ENCODE measurements around the gene ZNF554.

ZNF554 gene

DNA sequence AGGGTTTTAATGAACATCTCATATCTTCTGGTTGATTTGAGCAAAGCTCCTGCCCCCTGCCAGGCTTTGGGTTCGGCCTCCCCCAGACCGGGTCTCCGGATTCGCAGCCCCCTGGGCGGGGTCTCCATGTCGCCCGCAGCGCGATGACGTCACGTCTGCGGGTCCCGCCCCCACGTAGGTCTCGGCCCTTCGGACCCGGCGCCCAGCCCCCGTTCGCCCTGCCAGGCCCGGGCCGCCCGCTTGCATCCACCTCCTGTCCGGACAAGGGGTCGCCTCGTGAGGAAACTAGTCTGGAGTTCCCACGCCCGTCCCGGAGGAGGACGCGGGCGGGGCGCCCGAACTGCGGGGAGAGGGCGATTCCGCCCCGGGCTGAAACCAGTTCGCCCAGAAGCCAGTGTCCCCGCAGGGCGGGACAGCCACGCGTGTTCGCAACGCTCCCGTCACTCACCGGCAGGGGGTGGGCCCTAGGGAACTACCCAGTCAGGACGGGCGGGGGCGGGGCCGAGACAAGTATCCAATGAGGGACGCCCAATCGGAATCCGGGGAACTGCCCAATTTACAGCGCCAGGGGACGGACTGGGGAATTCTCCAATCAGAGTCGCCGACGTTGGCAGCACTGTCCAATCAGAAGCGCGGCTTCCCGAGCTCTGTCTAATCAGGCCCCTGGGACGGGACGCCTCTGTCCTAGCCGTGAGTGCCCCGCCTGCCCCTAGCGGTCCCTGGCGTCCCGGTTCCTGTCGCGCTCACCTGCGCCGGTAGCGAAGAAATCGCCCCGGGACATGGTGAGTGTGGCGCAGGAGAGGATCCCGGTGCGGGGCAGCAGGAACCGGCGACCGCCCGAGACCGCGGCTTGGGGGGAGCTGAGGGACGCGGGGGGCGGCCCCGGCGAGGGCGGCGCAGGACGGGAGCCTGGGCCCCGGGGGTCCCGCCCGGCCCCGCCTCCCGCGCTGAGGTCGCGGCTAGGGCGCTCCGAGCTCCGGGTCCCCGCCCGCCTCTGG lies 21.4 kb downstream of the ZNF554 start, which contains the start of gene ZNF555:
Gene ZNF555, plus strand, starts transcription at position 682 of the 998 bp plus-strand sequence. Its CDS starts 98 bp downstream, at position 780.
- TF ChIP-seq PAX5 (IDR thresholded peaks at IDR 0.05; ENCODE audit: insufficient read depth, low read length, severe bottlenecking) = no peak
- no peak for TF ChIP-seq POU2F2 (IDR thresholded peaks at IDR 0.05; ENCODE audit: low read depth, low read length)
- TF ChIP-seq POLR2AphosphoS5 (IDR thresholded peaks at IDR 0.05; ENCODE audit: low read depth, low read length) = no peak
- TF ChIP-seq POLR2A (IDR thresholded peaks at IDR 0.05; ENCODE audit: low read depth, low read length) = no peak
- no peak for TF ChIP-seq TAF1 (IDR thresholded peaks at IDR 0.05; ENCODE audit: low read depth, low read length)
- TF ChIP-seq SPI1 (IDR thresholded peaks at IDR 0.05; ENCODE audit: low read depth, low read length) = no peak
- DNase-seq (ENCODE audit: insufficient read length, low spot score) (peak; percentile 88), FAIRE-seq (peak; percentile 85)

- DNase-seq (ENCODE audit: insufficient read length, low spot score) (no peak), FAIRE-seq (no peak)
Measured at GRCh38 chr19:2841855-2842574, 22.3 kb downstream of the ZNF554 start.

GRCh38 chr19:2845107-2845506 lies 25.4 kb downstream of the ZNF554 start:
- DNase-seq (ENCODE audit: insufficient read length, low spot score) (no peak), FAIRE-seq (no peak)
- TF ChIP-seq POU2F2 (IDR thresholded peaks at IDR 0.05; ENCODE audit: low read depth, low read length) (no peak), PAX5 (IDR thresholded peaks at IDR 0.05; ENCODE audit: insufficient read depth, low read length, severe bottlenecking) (no peak), SPI1 (IDR thresholded peaks at IDR 0.05; ENCODE audit: low read depth, low read length) (no peak), POLR2AphosphoS5 (IDR thresholded peaks at IDR 0.05; ENCODE audit: low read depth, low read length) (no peak), TAF1 (IDR thresholded peaks at IDR 0.05; ENCODE audit: low read depth, low read length) (no peak), POLR2A (IDR thresholded peaks at IDR 0.05; ENCODE audit: low read depth, low read length) (no peak)

More at GRCh38 chr19:2841855-2842574, 22.3 kb downstream of the ZNF554 start:
- TF ChIP-seq SPI1 (IDR thresholded peaks at IDR 0.05; ENCODE audit: low read depth, low read length) (no peak), POLR2AphosphoS5 (IDR thresholded peaks at IDR 0.05; ENCODE audit: low read depth, low read length) (no peak), PAX5 (IDR thresholded peaks at IDR 0.05; ENCODE audit: insufficient read depth, low read length, severe bottlenecking) (no peak), POLR2A (IDR thresholded peaks at IDR 0.05; ENCODE audit: low read depth, low read length) (no peak), TAF1 (IDR thresholded peaks at IDR 0.05; ENCODE audit: low read depth, low read length) (no peak), POU2F2 (IDR thresholded peaks at IDR 0.05; ENCODE audit: low read depth, low read length) (no peak)

DNA sequence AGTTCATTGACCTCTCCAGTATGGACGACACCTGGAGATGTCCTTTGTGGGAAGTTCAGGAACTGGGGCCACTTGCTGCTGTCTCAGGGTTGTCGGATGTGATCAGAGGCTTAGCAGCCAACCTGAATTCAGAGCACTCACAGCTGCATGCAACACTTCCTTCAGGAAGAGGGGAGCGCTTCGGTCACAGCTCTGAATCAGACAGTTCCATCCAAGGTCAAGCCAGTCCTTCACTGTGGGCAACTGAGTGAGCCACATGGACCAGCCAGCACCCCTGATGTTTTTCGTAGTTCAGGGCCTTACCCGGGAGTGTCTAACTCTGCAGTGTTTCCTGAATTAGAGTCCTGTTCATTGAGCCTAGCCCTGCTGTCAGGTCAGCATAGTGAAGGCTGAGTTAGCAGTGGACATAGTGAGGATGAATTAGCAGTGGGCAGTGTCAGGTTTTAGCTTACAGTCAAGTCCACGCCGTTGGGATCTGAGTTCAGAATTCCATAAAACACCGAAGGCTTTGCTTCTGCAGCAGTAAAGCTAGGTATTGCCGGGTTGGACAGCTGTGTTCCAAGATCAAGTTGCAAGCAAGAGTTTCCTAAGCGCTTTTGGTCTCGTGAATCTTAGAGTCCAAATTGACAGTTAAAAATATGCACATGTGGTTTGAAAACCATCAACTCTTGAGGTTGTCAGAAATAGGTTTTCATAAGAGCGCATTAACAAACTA lies 26.7 kb downstream of the ZNF554 start:
- TF ChIP-seq POU2F2 (IDR thresholded peaks at IDR 0.05; ENCODE audit: low read depth, low read length) (no peak), POLR2A (IDR thresholded peaks at IDR 0.05; ENCODE audit: low read depth, low read length) (no peak), SPI1 (IDR thresholded peaks at IDR 0.05; ENCODE audit: low read depth, low read length) (no peak), PAX5 (IDR thresholded peaks at IDR 0.05; ENCODE audit: insufficient read depth, low read length, severe bottlenecking) (no peak), POLR2AphosphoS5 (IDR thresholded peaks at IDR 0.05; ENCODE audit: low read depth, low read length) (no peak), TAF1 (IDR thresholded peaks at IDR 0.05; ENCODE audit: low read depth, low read length) (no peak)
- FAIRE-seq (no peak), DNase-seq (ENCODE audit: insufficient read length, low spot score) (no peak)

DNA sequence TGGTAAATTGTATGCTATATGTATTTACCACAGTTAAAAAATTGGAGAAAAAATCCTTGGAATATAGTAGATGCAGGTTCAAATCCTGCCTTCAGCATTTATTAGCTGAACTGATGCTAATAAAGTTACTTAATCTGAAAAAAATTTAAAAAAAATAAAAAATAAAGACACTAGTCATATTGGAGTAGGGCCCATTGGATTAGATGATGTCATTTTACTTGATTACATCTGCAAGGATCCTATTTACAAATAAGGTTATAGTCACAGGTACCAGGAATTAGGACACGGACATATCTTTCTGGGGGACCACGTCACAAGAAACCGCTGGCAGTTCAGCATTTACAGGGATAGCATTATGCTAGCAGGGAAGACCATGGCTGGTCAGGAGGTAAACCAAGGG lies 27.8 kb downstream of the ZNF554 start:
- no peak for FAIRE-seq
- TF ChIP-seq PAX5 (IDR thresholded peaks at IDR 0.05; ENCODE audit: insufficient read depth, low read length, severe bottlenecking) (no peak), POLR2AphosphoS5 (IDR thresholded peaks at IDR 0.05; ENCODE audit: low read depth, low read length) (no peak), POLR2A (IDR thresholded peaks at IDR 0.05; ENCODE audit: low read depth, low read length) (no peak), TAF1 (IDR thresholded peaks at IDR 0.05; ENCODE audit: low read depth, low read length) (no peak), POU2F2 (IDR thresholded peaks at IDR 0.05; ENCODE audit: low read depth, low read length) (no peak), SPI1 (IDR thresholded peaks at IDR 0.05; ENCODE audit: low read depth, low read length) (no peak)
- DNase-seq (ENCODE audit: insufficient read length, low spot score) = no peak

DNA sequence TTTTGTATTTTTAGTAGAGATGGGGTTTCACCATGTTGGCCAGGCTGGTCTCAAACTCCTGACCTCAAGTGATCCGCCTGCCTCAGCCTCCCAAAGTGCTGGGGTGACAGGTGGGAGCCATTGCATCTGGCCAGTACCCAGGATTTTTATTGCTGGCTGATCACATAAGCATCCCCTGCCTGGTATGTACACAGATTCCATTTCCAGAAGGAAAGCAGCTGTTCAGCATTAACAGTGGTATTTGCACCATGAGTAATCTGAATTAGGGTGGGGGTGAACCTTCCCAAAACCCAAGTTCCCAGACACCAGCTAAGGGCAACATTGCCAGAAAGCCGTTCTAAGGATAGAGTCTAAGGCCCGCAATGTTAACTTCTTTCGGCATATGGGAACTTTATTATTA lies 28.9 kb downstream of the ZNF554 start:
- TF ChIP-seq PAX5 (IDR thresholded peaks at IDR 0.05; ENCODE audit: insufficient read depth, low read length, severe bottlenecking) (no peak), TAF1 (IDR thresholded peaks at IDR 0.05; ENCODE audit: low read depth, low read length) (no peak), POU2F2 (IDR thresholded peaks at IDR 0.05; ENCODE audit: low read depth, low read length) (no peak), SPI1 (IDR thresholded peaks at IDR 0.05; ENCODE audit: low read depth, low read length) (no peak)
- FAIRE-seq (no peak), DNase-seq (ENCODE audit: insufficient read length, low spot score) (no peak)

DNA sequence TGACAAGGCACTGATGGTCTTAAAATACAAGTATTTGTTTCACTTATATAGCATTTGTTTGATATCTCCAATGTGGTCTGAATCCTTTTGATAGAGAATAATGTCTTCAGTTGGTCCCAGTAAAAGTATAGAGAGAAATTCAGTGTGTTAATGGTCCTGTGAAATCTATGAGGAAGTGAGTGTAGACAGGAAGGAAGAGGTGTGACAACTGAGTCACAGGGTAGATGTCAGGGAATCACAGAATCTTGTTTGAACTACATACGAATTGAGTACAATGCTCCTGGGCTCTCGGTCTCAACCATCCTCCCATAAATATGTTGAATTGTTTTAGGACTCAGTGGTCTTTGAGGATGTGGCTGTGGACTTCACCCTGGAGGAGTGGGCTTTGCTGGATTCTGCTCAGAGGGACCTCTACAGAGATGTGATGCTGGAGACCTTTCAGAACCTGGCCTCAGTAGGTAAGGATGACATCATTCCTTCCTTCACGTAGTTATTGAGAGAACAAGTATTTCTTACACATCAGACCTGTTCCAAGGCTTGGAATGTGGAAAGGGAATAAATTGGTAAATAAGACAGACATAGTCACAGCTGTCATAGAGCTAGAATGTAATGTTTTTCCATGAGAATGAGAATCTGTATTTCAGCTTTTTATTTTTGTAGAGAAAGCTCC lies 30.7 kb downstream of the ZNF554 start:
- FAIRE-seq (no peak), DNase-seq (ENCODE audit: insufficient read length, low spot score) (no peak)
- TF ChIP-seq POLR2A (IDR thresholded peaks at IDR 0.05; ENCODE audit: low read depth, low read length) = no peak
- TF ChIP-seq SPI1 (IDR thresholded peaks at IDR 0.05; ENCODE audit: low read depth, low read length) = no peak
- TF ChIP-seq POU2F2 (IDR thresholded peaks at IDR 0.05; ENCODE audit: low read depth, low read length) = no peak
- no peak for TF ChIP-seq POLR2AphosphoS5 (IDR thresholded peaks at IDR 0.05; ENCODE audit: low read depth, low read length)
- no peak for TF ChIP-seq PAX5 (IDR thresholded peaks at IDR 0.05; ENCODE audit: insufficient read depth, low read length, severe bottlenecking)
- no peak for TF ChIP-seq TAF1 (IDR thresholded peaks at IDR 0.05; ENCODE audit: low read depth, low read length)

DNA sequence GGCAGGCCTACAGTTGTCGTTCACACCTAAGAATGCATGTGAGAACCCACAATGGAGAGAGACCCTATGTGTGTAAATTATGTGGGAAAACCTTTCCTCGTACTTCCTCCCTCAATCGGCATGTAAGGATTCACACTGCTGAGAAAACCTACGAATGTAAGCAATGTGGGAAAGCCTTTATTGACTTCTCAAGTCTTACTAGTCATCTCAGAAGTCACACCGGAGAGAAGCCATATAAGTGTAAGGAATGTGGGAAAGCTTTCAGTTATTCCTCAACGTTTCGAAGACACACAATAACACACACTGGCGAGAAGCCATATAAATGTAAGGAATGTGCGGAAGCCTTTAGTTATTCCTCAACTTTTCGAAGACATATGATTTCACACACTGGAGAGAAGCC lies 32.9 kb downstream of the ZNF554 start:
- TF ChIP-seq SPI1 (IDR thresholded peaks at IDR 0.05; ENCODE audit: low read depth, low read length) (no peak), POLR2A (IDR thresholded peaks at IDR 0.05; ENCODE audit: low read depth, low read length) (no peak), POU2F2 (IDR thresholded peaks at IDR 0.05; ENCODE audit: low read depth, low read length) (no peak), TAF1 (IDR thresholded peaks at IDR 0.05; ENCODE audit: low read depth, low read length) (no peak), PAX5 (IDR thresholded peaks at IDR 0.05; ENCODE audit: insufficient read depth, low read length, severe bottlenecking) (no peak), POLR2AphosphoS5 (IDR thresholded peaks at IDR 0.05; ENCODE audit: low read depth, low read length) (no peak)
- FAIRE-seq = no peak
- DNase-seq (ENCODE audit: insufficient read length, low spot score) = no peak

Measured in GM12891 (cell line).